ENCODE measurements around the gene ADAMTS2. TPM values are rescaled to one million over a fixed set of nuclear protein-coding genes. Genes with fewer than 3 reads are reported as not detected.

ADAMTS2 gene
- total RNA-seq, 1 experiment from 2014 or later = not detected

DNA sequence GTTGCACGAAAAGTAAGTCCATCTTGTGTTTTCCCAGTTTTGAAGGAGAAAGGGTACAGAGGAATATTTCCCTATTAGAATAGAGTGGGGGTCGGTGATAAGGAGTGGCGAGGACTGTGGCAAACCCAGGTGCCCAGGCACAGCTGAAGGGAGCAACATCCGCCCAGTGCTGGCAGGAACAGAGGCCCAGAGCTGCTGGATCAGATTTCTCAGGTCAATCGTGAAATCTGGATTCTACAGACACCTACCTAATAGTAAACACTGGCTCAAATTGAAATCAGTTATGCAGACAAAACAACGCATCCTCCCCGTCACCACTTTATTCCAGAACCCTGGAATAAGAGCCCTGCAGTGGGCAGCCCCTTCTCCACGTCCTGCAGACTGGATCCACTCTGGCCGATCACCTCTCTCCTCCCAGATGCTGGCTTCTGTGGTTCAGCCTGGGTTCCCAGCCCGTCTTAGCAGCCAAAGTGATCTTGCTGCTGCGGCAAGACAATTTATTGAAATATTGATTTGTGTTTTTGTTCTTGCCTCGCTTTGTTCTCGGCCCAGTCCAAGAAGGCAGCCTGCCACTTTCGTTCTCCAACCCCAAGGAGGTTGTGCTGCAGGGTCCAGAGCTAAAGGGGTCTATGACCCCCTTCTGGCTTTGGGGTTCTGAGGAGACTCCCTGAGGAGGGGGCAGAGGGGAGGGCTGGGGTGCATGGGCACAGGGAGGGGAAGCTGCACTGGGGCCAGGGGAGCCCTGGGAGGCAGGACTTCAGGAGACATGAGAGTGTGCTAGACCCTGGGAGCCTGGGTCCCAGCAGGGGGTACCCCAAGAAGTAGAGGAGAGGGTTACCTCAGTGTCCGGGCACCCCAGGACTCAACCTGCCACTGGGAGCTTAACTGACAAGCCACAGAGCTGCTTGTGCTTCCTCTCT is 181.8 kb downstream of the ADAMTS2 start:
- H3K4me3 Mint-ChIP-seq (ENCODE audit: low read depth, unreplicated experiment) = no peak overlapping the region
- H3K27ac Mint-ChIP-seq (ENCODE audit: unreplicated experiment) = no peak overlapping the region
- CTCF ChIA-PET = interaction anchor here (0.5 kb wide), 1 partner anchor 34 kb away, joined by 5 read pairs; no protein-coding TSS in a partner anchor
- BruUV-seq (replicated peaks) = no TSS peak
- TF ChIP-seq, protein P1, sequence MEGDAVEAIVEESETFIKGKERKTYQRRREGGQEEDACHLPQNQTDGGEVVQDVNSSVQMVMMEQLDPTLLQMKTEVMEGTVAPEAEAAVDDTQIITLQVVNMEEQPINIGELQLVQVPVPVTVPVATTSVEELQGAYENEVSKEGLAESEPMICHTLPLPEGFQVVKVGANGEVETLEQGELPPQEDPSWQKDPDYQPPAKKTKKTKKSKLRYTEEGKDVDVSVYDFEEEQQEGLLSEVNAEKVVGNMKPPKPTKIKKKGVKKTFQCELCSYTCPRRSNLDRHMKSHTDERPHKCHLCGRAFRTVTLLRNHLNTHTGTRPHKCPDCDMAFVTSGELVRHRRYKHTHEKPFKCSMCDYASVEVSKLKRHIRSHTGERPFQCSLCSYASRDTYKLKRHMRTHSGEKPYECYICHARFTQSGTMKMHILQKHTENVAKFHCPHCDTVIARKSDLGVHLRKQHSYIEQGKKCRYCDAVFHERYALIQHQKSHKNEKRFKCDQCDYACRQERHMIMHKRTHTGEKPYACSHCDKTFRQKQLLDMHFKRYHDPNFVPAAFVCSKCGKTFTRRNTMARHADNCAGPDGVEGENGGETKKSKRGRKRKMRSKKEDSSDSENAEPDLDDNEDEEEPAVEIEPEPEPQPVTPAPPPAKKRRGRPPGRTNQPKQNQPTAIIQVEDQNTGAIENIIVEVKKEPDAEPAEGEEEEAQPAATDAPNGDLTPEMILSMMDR (IDR thresholded peaks at IDR 0.05; ENCODE audit: unreplicated experiment) = no peak
- peaks cover 21% of the 10 kb centered on the region for H3K9me3 Mint-ChIP-seq (ENCODE audit: low read depth, unreplicated experiment)
- H3K4me1 Mint-ChIP-seq (ENCODE audit: low read depth, unreplicated experiment) = no peaks in the 10 kb centered on the region
- H3K27me3 Mint-ChIP-seq (ENCODE audit: unreplicated experiment) = no peaks in the 10 kb centered on the region
- intact Hi-C loops (cut with micrococcal nuclease; ENCODE audit: unreplicated experiment) = no loop called here
- DNase-seq = no peak
- no peaks in the 10 kb centered on the region for H3K36me3 Mint-ChIP-seq (ENCODE audit: insufficient read depth, unreplicated experiment)

DNA sequence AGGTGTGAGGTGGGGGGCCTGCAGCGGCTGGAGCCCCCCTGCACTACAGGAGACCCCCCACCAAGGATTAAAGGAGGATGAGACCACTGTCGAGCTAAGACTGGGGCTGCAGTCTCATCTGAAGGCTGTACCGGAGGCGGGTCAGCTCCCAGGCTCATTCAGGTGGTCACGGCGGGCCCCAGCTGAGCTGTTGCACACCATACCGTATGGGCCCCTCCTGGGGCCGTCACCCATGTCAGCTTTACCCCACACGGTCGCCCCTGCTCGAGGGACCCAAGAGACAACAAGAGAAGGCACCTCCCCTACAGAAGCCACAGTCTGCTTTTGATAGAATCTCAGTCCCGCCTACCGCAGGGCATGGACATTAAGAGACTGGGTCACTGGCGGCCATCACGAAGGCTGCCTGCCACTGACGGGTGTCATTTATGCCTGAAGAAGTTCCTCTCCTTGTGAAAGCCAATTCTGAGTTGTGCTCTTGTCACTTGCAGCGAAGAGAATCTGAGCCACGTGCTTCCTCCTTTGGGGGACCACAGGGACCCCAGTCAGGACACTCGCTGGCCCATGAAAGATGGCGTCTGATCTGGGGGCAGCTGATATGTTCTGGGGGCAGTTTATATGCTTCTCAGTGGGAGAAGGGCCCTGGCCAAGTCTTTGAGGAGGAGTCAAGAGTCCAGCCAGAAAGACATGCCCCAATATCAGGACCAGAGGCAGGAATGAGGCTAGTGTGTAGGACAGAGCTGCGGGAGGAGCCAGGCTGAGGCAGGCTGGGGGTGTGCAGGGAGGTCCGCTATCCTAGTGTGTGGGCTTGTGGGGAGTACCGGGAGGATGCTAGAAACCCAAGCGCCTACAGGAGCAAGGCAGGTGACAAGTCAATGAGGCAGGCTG is 182.7 kb downstream of the ADAMTS2 start:
- TF ChIP-seq, protein P1 (IDR thresholded peaks at IDR 0.05; ENCODE audit: unreplicated experiment) = no peak
- no peak overlapping the region for H3K27ac Mint-ChIP-seq (ENCODE audit: unreplicated experiment)
- no peaks in the 10 kb centered on the region for H3K4me1 Mint-ChIP-seq (ENCODE audit: low read depth, unreplicated experiment)
- H3K36me3 Mint-ChIP-seq (ENCODE audit: insufficient read depth, unreplicated experiment) = no peaks in the 10 kb centered on the region
- H3K4me3 Mint-ChIP-seq (ENCODE audit: low read depth, unreplicated experiment) = no peak overlapping the region
- CTCF ChIA-PET = interaction anchor here (0.5 kb wide), 1 partner anchor 33 kb away, joined by 5 read pairs; no protein-coding TSS in a partner anchor
- intact Hi-C loops (cut with micrococcal nuclease; ENCODE audit: unreplicated experiment) = no loop called here
- BruUV-seq (replicated peaks) = no TSS peak
- H3K9me3 Mint-ChIP-seq (ENCODE audit: low read depth, unreplicated experiment) = peaks cover 26% of the 10 kb centered on the region
- no peaks in the 10 kb centered on the region for H3K27me3 Mint-ChIP-seq (ENCODE audit: unreplicated experiment)
- DNase-seq = no peak

DNA sequence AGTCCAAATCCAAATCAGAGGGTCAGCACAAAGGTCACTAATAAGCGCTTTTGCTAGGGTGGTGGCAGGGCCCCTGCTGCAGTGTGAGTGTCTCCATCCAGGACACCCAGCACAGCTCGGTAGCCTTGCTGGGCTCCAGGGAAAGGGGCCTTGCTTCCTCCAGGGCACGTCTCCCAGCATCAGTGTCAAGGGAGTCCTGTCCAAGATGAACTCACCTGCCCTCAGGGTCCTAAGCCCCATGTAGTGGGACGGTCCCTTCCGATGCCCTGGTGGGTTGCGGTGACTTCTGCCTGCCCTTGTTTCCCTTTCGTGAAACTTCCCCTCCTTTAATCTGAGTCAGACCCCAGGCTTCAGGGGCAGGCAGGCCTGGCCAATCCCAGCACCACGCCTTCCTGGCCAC is 183.4 kb downstream of the ADAMTS2 start:
- Mint-ChIP-seq H3K36me3 (ENCODE audit: insufficient read depth, unreplicated experiment) (no peaks in the 10 kb centered on the region), H3K9me3 (ENCODE audit: low read depth, unreplicated experiment) (peaks cover 26% of the 10 kb centered on the region), H3K27me3 (ENCODE audit: unreplicated experiment) (no peaks in the 10 kb centered on the region), H3K4me3 (ENCODE audit: low read depth, unreplicated experiment) (no peak overlapping the region), H3K27ac (ENCODE audit: unreplicated experiment) (no peak overlapping the region), H3K4me1 (ENCODE audit: low read depth, unreplicated experiment) (no peaks in the 10 kb centered on the region)
- BruUV-seq (replicated peaks) = no TSS peak
- TF ChIP-seq, protein P1 (IDR thresholded peaks at IDR 0.05; ENCODE audit: unreplicated experiment) = no peak
- intact Hi-C loops (cut with micrococcal nuclease; ENCODE audit: unreplicated experiment) = no loop called here
- DNase-seq = no peak
- CTCF ChIA-PET = no interaction called here

DNA sequence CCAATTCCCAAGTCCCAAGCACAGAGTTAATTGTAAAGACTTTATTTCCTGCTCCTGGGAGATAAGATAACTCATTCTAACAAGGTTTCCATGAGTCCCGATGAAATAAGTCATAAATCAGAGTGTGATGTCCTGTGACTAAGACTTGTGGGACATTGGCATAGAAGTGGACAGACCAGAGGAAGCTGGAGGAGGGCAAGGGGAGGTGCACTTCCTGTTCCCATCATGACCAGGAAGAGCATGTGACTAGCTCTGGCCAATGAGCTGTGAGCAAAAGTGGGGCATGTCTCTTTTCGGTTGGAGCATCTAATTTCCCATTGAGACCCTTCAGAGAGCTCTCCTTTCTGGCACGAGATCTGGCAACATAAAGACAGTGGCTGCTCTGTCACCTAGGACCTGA is 184.7 kb downstream of the ADAMTS2 start:
- CTCF ChIA-PET = no interaction called here
- H3K36me3 Mint-ChIP-seq (ENCODE audit: insufficient read depth, unreplicated experiment) = no peaks in the 10 kb centered on the region
- intact Hi-C loops (cut with micrococcal nuclease; ENCODE audit: unreplicated experiment) = no loop called here
- no peak overlapping the region for H3K4me3 Mint-ChIP-seq (ENCODE audit: low read depth, unreplicated experiment)
- DNase-seq = no peak
- BruUV-seq (replicated peaks) = no TSS peak
- H3K9me3 Mint-ChIP-seq (ENCODE audit: low read depth, unreplicated experiment) = peaks cover 32% of the 10 kb centered on the region
- no peak overlapping the region for H3K27ac Mint-ChIP-seq (ENCODE audit: unreplicated experiment)
- TF ChIP-seq, protein P1 (IDR thresholded peaks at IDR 0.05; ENCODE audit: unreplicated experiment) = no peak
- no peaks in the 10 kb centered on the region for H3K4me1 Mint-ChIP-seq (ENCODE audit: low read depth, unreplicated experiment)
- H3K27me3 Mint-ChIP-seq (ENCODE audit: unreplicated experiment) = no peaks in the 10 kb centered on the region
